ENCODE data around the gene TMEM62.
"Not testable (repeated sequence)": the region's sequence is repeated elsewhere in the genome, so short reads cannot be mapped to it uniquely, and the experiment has no call there.

Gene TMEM62

DNA sequence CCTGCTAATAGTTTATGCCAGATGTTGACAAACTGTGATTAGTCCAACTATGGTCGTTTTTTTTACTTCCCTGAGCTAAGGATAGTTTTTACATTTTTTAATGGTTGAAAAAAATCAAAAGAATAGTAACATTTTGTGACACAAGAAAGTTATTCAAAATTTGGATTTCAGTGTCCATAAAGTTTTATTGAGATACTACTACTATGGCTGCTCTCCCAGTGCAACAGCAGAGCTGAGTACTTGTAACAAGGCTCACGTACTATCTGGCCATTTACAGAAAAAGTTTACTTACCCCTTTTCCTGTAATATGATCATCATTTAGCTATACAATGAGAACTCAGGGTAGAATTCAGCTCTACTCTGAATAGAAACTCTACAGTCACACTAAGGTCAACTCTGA lies 11.5 kb upstream of the TMEM62 start:
- H2AFZ ChIP-seq (ENCODE audit: low read length) = peak overlapping the region; percentile 92; the same call in 1 of the 2 replicates
- no peaks in the 10 kb centered on the region for H3K36me3 ChIP-seq (ENCODE audit: insufficient read depth, low read length)
- H3K4me2 ChIP-seq (ENCODE audit: low read depth, low read length, poor library complexity, severe bottlenecking) = peak overlapping the region; percentile 82
- no peaks in the 10 kb centered on the region for H3K9me3 ChIP-seq (ENCODE audit: insufficient read depth, low read depth, low read length)
- H3K9ac ChIP-seq (ENCODE audit: low read depth, low read length, poor library complexity, severe bottlenecking) = no peak overlapping the region
- TF ChIP-seq, protein P1, sequence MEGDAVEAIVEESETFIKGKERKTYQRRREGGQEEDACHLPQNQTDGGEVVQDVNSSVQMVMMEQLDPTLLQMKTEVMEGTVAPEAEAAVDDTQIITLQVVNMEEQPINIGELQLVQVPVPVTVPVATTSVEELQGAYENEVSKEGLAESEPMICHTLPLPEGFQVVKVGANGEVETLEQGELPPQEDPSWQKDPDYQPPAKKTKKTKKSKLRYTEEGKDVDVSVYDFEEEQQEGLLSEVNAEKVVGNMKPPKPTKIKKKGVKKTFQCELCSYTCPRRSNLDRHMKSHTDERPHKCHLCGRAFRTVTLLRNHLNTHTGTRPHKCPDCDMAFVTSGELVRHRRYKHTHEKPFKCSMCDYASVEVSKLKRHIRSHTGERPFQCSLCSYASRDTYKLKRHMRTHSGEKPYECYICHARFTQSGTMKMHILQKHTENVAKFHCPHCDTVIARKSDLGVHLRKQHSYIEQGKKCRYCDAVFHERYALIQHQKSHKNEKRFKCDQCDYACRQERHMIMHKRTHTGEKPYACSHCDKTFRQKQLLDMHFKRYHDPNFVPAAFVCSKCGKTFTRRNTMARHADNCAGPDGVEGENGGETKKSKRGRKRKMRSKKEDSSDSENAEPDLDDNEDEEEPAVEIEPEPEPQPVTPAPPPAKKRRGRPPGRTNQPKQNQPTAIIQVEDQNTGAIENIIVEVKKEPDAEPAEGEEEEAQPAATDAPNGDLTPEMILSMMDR (conservative IDR thresholded peaks at IDR 0.05; ENCODE audit: low read length) = no peak
- TF ChIP-seq EZH2phosphoT487 (IDR thresholded peaks at IDR 0.05; ENCODE audit: borderline replicate concordance) = no peak
- H4K20me1 ChIP-seq (ENCODE audit: insufficient read depth, low read length, poor library complexity, severe bottlenecking) = no peaks in the 10 kb centered on the region
- peaks cover 11% of the 10 kb centered on the region for H3K4me1 ChIP-seq (ENCODE audit: insufficient read depth, low read length, poor library complexity, severe bottlenecking)
- H3K9me2 ChIP-seq (replicated peaks; ENCODE audit: low read depth, low read length) = no peaks in the 10 kb centered on the region
- H3F3A ChIP-seq (ENCODE audit: low read depth) = no peaks in the 10 kb centered on the region
- H3K4me3 ChIP-seq (ENCODE audit: low read length, poor library complexity, severe bottlenecking) = no peak overlapping the region
- no peaks in the 10 kb centered on the region for H3K79me2 ChIP-seq (ENCODE audit: insufficient read depth, low read length)
- no peaks in the 10 kb centered on the region for H3K27me3 ChIP-seq (ENCODE audit: insufficient read depth, low read length, poor library complexity, severe bottlenecking)

DNA sequence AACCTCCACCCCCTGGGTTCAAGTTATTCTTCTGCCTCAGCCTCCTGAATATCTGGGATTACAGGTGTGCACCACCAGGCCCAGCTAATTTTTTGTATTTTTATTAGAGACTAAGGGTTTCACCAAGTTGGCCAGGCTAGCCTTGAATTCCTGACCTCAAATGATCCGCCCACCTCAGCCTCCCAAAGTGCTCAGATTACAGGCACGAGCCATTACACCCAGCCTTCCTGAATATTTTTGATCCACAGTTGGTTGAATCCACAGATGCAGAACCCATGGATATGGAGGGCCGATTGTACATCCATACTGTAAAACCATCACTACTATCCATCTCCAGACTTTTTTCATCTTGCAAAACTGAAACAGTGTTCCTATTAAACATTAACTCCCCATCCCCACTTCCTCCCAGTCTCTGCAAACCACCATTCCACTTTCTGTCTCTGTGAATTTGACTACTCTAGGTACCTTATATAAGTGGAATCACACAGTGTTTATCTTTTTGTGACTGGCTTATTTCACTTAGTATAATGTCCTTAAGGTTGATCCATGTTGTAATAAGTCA lies 8.2 kb upstream of the TMEM62 start:
- Histone ChIP-seq H3F3A (ENCODE audit: low read depth) (no peaks in the 10 kb centered on the region), H3K27me3 (ENCODE audit: insufficient read depth, low read length, poor library complexity, severe bottlenecking) (no peaks in the 10 kb centered on the region), H2AFZ (ENCODE audit: low read length) (no peak overlapping the region), H3K9me3 (ENCODE audit: insufficient read depth, low read depth, low read length) (0 out of 2 replicates have a peak, but pooled peaks cover 5% of the 10 kb centered on the region), H3K36me3 (ENCODE audit: insufficient read depth, low read length) (no peaks in the 10 kb centered on the region), H3K4me3 (ENCODE audit: low read length, poor library complexity, severe bottlenecking) (no peak overlapping the region), H3K4me2 (ENCODE audit: low read depth, low read length, poor library complexity, severe bottlenecking) (no peak overlapping the region), H3K79me2 (ENCODE audit: insufficient read depth, low read length) (no peaks in the 10 kb centered on the region), H3K9ac (ENCODE audit: low read depth, low read length, poor library complexity, severe bottlenecking) (no peak overlapping the region), H4K20me1 (ENCODE audit: insufficient read depth, low read length, poor library complexity, severe bottlenecking) (no peaks in the 10 kb centered on the region), H3K4me1 (ENCODE audit: insufficient read depth, low read length, poor library complexity, severe bottlenecking) (peaks cover 11% of the 10 kb centered on the region), H3K9me2 (replicated peaks; ENCODE audit: low read depth, low read length) (no peaks in the 10 kb centered on the region)
- TF ChIP-seq, protein P1 (conservative IDR thresholded peaks at IDR 0.05; ENCODE audit: low read length) = no peak
- no peak for TF ChIP-seq EZH2phosphoT487 (IDR thresholded peaks at IDR 0.05; ENCODE audit: borderline replicate concordance)

DNA sequence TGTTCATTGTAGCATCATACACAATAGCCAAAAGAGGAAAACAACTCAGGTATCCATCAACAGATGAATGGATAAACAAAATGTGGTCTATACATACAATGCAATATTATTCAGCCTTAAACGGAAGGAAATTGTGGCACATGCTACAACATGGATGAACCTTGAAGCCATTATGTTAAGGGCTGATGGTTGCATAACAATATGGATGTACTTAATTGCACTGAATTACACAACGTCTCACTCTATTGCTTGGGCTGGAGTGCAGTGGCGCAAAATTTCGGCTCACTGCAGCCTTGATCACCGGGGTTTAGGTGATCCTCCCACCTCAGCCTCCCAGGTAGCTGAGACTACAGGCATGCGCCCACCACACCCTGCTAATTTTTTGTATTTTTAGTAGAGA lies 7.0 kb upstream of the TMEM62 start:
- TF ChIP-seq EZH2phosphoT487 (IDR thresholded peaks at IDR 0.05; ENCODE audit: borderline replicate concordance) = no peak
- Histone ChIP-seq H3K9me2 (replicated peaks; ENCODE audit: low read depth, low read length) (no peaks in the 10 kb centered on the region), H3K9me3 (ENCODE audit: insufficient read depth, low read depth, low read length) (0 out of 2 replicates have a peak, but pooled peaks cover 5% of the 10 kb centered on the region), H3K36me3 (ENCODE audit: insufficient read depth, low read length) (no peaks in the 10 kb centered on the region), H3K4me1 (ENCODE audit: insufficient read depth, low read length, poor library complexity, severe bottlenecking) (peaks cover 11% of the 10 kb centered on the region), H3K79me2 (ENCODE audit: insufficient read depth, low read length) (no peaks in the 10 kb centered on the region), H3K9ac (ENCODE audit: low read depth, low read length, poor library complexity, severe bottlenecking) (no peak overlapping the region), H2AFZ (ENCODE audit: low read length) (no peak overlapping the region), H3K4me2 (ENCODE audit: low read depth, low read length, poor library complexity, severe bottlenecking) (no peak overlapping the region), H4K20me1 (ENCODE audit: insufficient read depth, low read length, poor library complexity, severe bottlenecking) (no peaks in the 10 kb centered on the region), H3K4me3 (ENCODE audit: low read length, poor library complexity, severe bottlenecking) (no peak overlapping the region), H3F3A (ENCODE audit: low read depth) (no peaks in the 10 kb centered on the region), H3K27me3 (ENCODE audit: insufficient read depth, low read length, poor library complexity, severe bottlenecking) (no peaks in the 10 kb centered on the region)

DNA sequence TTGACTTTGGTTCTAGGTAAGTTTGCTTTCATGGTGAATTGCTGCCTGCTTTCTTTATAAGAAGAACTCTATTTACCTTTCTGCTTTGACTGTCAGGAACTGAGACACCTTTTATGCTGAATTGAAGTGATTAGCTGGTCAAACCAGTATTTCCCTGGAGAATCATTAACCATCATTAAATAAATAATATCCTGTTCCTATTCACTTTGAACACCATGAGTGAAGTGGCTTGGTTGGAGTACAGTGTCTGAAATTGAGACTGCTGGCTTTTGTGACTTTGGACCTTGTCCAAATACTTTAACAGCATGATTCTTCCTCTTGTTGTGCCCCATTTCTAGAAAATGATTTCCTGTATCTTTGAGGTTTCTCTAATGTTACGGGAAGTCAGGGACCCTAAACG lies 5.6 kb upstream of the TMEM62 start:
- Histone ChIP-seq H3K4me3 (ENCODE audit: low read length, poor library complexity, severe bottlenecking) (no peak overlapping the region), H3K9me2 (replicated peaks; ENCODE audit: low read depth, low read length) (no peaks in the 10 kb centered on the region), H3K4me1 (ENCODE audit: insufficient read depth, low read length, poor library complexity, severe bottlenecking) (peaks cover 5% of the 10 kb centered on the region), H3K36me3 (ENCODE audit: insufficient read depth, low read length) (no peaks in the 10 kb centered on the region), H3K9me3 (ENCODE audit: insufficient read depth, low read depth, low read length) (0 out of 2 replicates have a peak, but pooled peaks cover 5% of the 10 kb centered on the region), H4K20me1 (ENCODE audit: insufficient read depth, low read length, poor library complexity, severe bottlenecking) (no peaks in the 10 kb centered on the region), H3K79me2 (ENCODE audit: insufficient read depth, low read length) (no peaks in the 10 kb centered on the region), H3K4me2 (ENCODE audit: low read depth, low read length, poor library complexity, severe bottlenecking) (no peak overlapping the region), H3K9ac (ENCODE audit: low read depth, low read length, poor library complexity, severe bottlenecking) (no peak overlapping the region), H2AFZ (ENCODE audit: low read length) (no peak overlapping the region), H3F3A (ENCODE audit: low read depth) (no peaks in the 10 kb centered on the region), H3K27me3 (ENCODE audit: insufficient read depth, low read length, poor library complexity, severe bottlenecking) (no peaks in the 10 kb centered on the region)
- TF ChIP-seq EZH2phosphoT487 (IDR thresholded peaks at IDR 0.05; ENCODE audit: borderline replicate concordance) = no peak
- TF ChIP-seq, protein P1 (conservative IDR thresholded peaks at IDR 0.05; ENCODE audit: low read length) = no peak

DNA sequence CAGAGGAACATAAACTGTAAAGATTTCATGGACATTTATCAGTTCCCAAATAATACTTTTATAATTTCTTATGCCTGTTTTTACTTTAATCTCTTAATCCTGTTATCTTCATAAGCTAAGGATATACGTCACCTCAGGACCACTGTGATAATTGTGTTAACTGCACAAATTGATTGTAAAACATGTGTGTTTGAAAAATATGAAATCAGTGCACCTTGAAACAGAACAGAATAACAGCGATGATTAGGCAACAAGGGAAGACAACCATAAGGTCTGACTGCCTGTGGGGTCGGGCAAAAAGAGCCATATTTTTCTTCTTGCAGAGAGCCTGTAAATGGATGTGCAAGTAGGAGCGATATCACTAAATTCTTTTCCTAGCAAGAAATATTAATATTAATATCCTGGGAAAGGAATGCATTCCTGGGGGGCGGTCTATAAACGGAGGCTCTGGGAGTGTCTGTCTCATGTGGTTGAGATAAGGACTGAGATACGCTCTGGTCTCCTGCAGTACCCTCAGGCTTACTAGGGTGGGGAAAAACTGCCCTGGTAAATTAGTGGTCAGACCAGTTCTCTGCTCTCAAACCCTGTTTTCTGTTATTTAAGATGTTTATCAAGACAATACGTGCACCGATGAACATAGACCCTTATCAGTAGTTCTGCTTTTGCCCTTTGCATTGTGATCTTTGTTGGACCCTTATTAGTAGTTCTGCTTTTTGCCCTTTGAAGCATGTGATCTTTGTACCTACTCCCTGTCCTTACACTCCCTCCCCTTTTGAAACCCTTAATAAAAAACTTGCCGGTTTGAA lies 5.0 kb upstream of the TMEM62 start:
- not testable (repeated sequence) for H3K4me1 ChIP-seq (ENCODE audit: insufficient read depth, low read length, poor library complexity, severe bottlenecking); H3K9ac ChIP-seq (ENCODE audit: low read depth, low read length, poor library complexity, severe bottlenecking); H3K36me3 ChIP-seq (ENCODE audit: insufficient read depth, low read length); H3K27me3 ChIP-seq (ENCODE audit: insufficient read depth, low read length, poor library complexity, severe bottlenecking); H3K4me2 ChIP-seq (ENCODE audit: low read depth, low read length, poor library complexity, severe bottlenecking); H3K79me2 ChIP-seq (ENCODE audit: insufficient read depth, low read length); H3F3A ChIP-seq (ENCODE audit: low read depth); H2AFZ ChIP-seq (ENCODE audit: low read length); H4K20me1 ChIP-seq (ENCODE audit: insufficient read depth, low read length, poor library complexity, severe bottlenecking); H3K9me2 ChIP-seq (replicated peaks; ENCODE audit: low read depth, low read length); H3K4me3 ChIP-seq (ENCODE audit: low read length, poor library complexity, severe bottlenecking); H3K9me3 ChIP-seq (ENCODE audit: insufficient read depth, low read depth, low read length)
